Duodenal mucosa (tissue), 2 donors: ENCODE results near the gene RGS19.

ENCODE experiments used
- H3K27ac ChIP-seq: one replicate; pipeline ENCODE4 v1.7.0; 2013; ENCODE audit warnings: low read depth, low read length
- H3K27me3 ChIP-seq, 2 donors: one replicate each; pipeline ENCODE4 v1.7.0; 2013; ENCODE audit warnings: low read length in 2 of 2, control low read depth in 1 of 2; ENCODE audit not compliant: insufficient read depth in 2 of 2, control insufficient read depth in 1 of 2
- H3K36me3 ChIP-seq, 2 donors: one replicate each; pipeline ENCODE4 v1.7.0; 2013; ENCODE audit warnings: low read length in 2 of 2, control low read depth in 1 of 2; ENCODE audit not compliant: insufficient read depth in 2 of 2, control insufficient read depth in 1 of 2
- H3K4me1 ChIP-seq, 2 donors: one replicate each; pipeline ENCODE4 v1.7.0; 2013; ENCODE audit warnings: low read length in 2 of 2, control low read depth in 1 of 2; ENCODE audit not compliant: insufficient read depth in 2 of 2, control insufficient read depth in 1 of 2
- H3K4me3 ChIP-seq, 2 donors: one replicate each; pipeline ENCODE4 v1.7.0; 2013; ENCODE audit warnings: low read length in 2 of 2, low read depth in 1 of 2
- H3K9ac ChIP-seq, 2 donors: one replicate each; pipeline ENCODE4 v1.7.0; 2013; ENCODE audit warnings: low read length in 2 of 2, low read depth in 1 of 2
- H3K9me3 ChIP-seq, 2 donors: one replicate each; pipeline ENCODE4 v1.7.0; 2013; ENCODE audit warnings: low read length in 2 of 2, control low read depth in 1 of 2; ENCODE audit not compliant: control insufficient read depth in 1 of 2

The RGS19 gene

GRCh38 chr20:64027981-64028685 lies 51.2 kb downstream of the RGS19 start:
- no peak overlapping the region for H3K27ac ChIP-seq
- peaks cover 17 to 29% of the 10 kb centered on the region in 2 donors for H3K4me1 ChIP-seq
- H3K27me3 ChIP-seq: peaks cover 2 to 8% of the 10 kb centered on the region in 2 donors
- no peaks in the 10 kb centered on the region for H3K9me3 ChIP-seq
- no peak overlapping the region for H3K9ac ChIP-seq
- H3K36me3 ChIP-seq: peaks cover 74 to 91% of the 10 kb centered on the region in 2 donors
- no peak overlapping the region for H3K4me3 ChIP-seq

GRCh38 chr20:64025826-64026412 lies 53.4 kb downstream of the RGS19 start:
- H3K9me3 ChIP-seq: no peaks in the 10 kb centered on the region
- no peak overlapping the region for H3K27ac ChIP-seq
- no peak overlapping the region for H3K4me3 ChIP-seq
- H3K27me3 ChIP-seq: peaks cover 0 to 5% of the 10 kb centered on the region in 2 donors
- peaks cover 71 to 93% of the 10 kb centered on the region in 2 donors for H3K36me3 ChIP-seq
- H3K4me1 ChIP-seq: peaks cover 19 to 27% of the 10 kb centered on the region in 2 donors
- H3K9ac ChIP-seq: no peak overlapping the region

- Histone ChIP-seq H3K9ac (no peak overlapping the region), H3K27ac (no peak overlapping the region), H3K9me3 (no peaks in the 10 kb centered on the region), H3K4me1 (peaks cover 19 to 22% of the 10 kb centered on the region in 2 donors), H3K4me3 (no peak overlapping the region), H3K27me3 (peaks cover 0 to 5% of the 10 kb centered on the region in 2 donors), H3K36me3 (peaks cover 69 to 92% of the 10 kb centered on the region in 2 donors)
Measured at GRCh38 chr20:64025101-64025825, 54.1 kb downstream of the RGS19 start.

GRCh38 chr20:64024141-64024990 lies 55.0 kb downstream of the RGS19 start:
- peaks cover 17 to 19% of the 10 kb centered on the region in 2 donors for H3K4me1 ChIP-seq
- peaks cover 0 to 5% of the 10 kb centered on the region in 2 donors for H3K27me3 ChIP-seq
- no peaks in the 10 kb centered on the region for H3K9me3 ChIP-seq
- H3K4me3 ChIP-seq: no peak overlapping the region
- H3K36me3 ChIP-seq: peaks cover 67 to 90% of the 10 kb centered on the region in 2 donors
- no peak overlapping the region for H3K27ac ChIP-seq
- no peak overlapping the region for H3K9ac ChIP-seq

GRCh38 chr20:64023361-64024140 lies 55.8 kb downstream of the RGS19 start:
- Histone ChIP-seq H3K4me3 (no peak overlapping the region), H3K27me3 (peaks cover 0 to 5% of the 10 kb centered on the region in 2 donors), H3K4me1 (peaks cover 17 to 19% of the 10 kb centered on the region in 2 donors), H3K27ac (no peak overlapping the region), H3K9ac (no peak overlapping the region), H3K9me3 (no peaks in the 10 kb centered on the region), H3K36me3 (peaks cover 67 to 91% of the 10 kb centered on the region in 2 donors)
